ENCODE data around the gene GAPT.
A peak's percentile ranks its signal among the peaks of the same experiment; 100 is the strongest.

Gene GAPT

GRCh38 chr5:58451732-58452565, 39.3 kb upstream of the GAPT start:
- TF ChIP-seq BACH2 (CRISPR knock-in tag; IDR thresholded peaks at IDR 0.05; ENCODE audit: borderline replicate concordance) (no peak), ZNF565 (CRISPR knock-in tag; conservative IDR thresholded peaks at IDR 0.05; ENCODE audit: low read depth) (no peak), CSDC2 (CRISPR knock-in tag; IDR thresholded peaks at IDR 0.05) (no peak; the same call in 1 of the 2 replicates), TOX (CRISPR knock-in tag; IDR thresholded peaks at IDR 0.05; ENCODE audit: borderline replicate concordance) (no peak; the same call in none of the 2 replicates), ZFP30 (CRISPR knock-in tag; IDR thresholded peaks at IDR 0.05) (no peak; the same call in 1 of the 2 replicates), SNAI2 (CRISPR knock-in tag; IDR thresholded peaks at IDR 0.05) (no peak), TSHZ2 (CRISPR knock-in tag; IDR thresholded peaks at IDR 0.05) (no peak), ZC3H10 (CRISPR knock-in tag; IDR thresholded peaks at IDR 0.05) (peak; percentile 52), ISL1 (CRISPR knock-in tag; IDR thresholded peaks at IDR 0.05) (peak; percentile 12; the same call in 1 of the 2 replicates), ZNF70 (CRISPR knock-in tag; IDR thresholded peaks at IDR 0.05) (no peak), OSR1 (CRISPR knock-in tag; IDR thresholded peaks at IDR 0.05) (no peak), ARNTL (CRISPR knock-in tag; IDR thresholded peaks at IDR 0.05; ENCODE audit: borderline replicate concordance, low read depth) (peak; percentile 62; the same call in 1 of the 2 replicates), ZFP3 (CRISPR knock-in tag; IDR thresholded peaks at IDR 0.05) (no peak), GLIS3 (CRISPR knock-in tag; IDR thresholded peaks at IDR 0.05) (peak; percentile 87), TCF4 (CRISPR knock-in tag; IDR thresholded peaks at IDR 0.05; ENCODE audit: borderline replicate concordance) (peak; percentile 17; the same call in 1 of the 2 replicates), ZNF8 (CRISPR knock-in tag; IDR thresholded peaks at IDR 0.05) (no peak), PPARA (CRISPR knock-in tag; IDR thresholded peaks at IDR 0.05; ENCODE audit: borderline replicate concordance) (no peak), POU6F1 (CRISPR knock-in tag; IDR thresholded peaks at IDR 0.05; ENCODE audit: borderline replicate concordance, low read depth) (0 out of 2 replicates have a peak, but pooled peaks have one; percentile 89), RARB (CRISPR knock-in tag; IDR thresholded peaks at IDR 0.05) (peak; percentile 91; the same call in 1 of the 2 replicates), ESRRG (CRISPR knock-in tag; IDR thresholded peaks at IDR 0.05) (0 out of 2 replicates have a peak, but pooled peaks have one; percentile 21)
- TF ChIP-seq, protein P1, sequence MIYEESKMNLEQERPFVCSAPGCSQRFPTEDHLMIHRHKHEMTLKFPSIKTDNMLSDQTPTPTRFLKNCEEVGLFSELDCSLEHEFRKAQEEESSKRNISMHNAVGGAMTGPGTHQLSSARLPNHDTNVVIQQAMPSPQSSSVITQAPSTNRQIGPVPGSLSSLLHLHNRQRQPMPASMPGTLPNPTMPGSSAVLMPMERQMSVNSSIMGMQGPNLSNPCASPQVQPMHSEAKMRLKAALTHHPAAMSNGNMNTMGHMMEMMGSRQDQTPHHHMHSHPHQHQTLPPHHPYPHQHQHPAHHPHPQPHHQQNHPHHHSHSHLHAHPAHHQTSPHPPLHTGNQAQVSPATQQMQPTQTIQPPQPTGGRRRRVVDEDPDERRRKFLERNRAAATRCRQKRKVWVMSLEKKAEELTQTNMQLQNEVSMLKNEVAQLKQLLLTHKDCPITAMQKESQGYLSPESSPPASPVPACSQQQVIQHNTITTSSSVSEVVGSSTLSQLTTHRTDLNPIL (CRISPR knock-in tag; IDR thresholded peaks at IDR 0.05; ENCODE audit: low read depth): no peak; the same call in 1 of the 2 replicates
- TF ChIP-seq, protein P2, sequence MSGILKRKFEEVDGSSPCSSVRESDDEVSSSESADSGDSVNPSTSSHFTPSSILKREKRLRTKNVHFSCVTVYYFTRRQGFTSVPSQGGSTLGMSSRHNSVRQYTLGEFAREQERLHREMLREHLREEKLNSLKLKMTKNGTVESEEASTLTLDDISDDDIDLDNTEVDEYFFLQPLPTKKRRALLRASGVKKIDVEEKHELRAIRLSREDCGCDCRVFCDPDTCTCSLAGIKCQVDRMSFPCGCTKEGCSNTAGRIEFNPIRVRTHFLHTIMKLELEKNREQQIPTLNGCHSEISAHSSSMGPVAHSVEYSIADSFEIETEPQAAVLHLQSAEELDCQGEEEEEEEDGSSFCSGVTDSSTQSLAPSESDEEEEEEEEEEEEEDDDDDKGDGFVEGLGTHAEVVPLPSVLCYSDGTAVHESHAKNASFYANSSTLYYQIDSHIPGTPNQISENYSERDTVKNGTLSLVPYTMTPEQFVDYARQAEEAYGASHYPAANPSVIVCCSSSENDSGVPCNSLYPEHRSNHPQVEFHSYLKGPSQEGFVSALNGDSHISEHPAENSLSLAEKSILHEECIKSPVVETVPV (CRISPR knock-in tag; IDR thresholded peaks at IDR 0.05): peak; percentile 15; the same call in 1 of the 2 replicates
- TF ChIP-seq, protein P3, sequence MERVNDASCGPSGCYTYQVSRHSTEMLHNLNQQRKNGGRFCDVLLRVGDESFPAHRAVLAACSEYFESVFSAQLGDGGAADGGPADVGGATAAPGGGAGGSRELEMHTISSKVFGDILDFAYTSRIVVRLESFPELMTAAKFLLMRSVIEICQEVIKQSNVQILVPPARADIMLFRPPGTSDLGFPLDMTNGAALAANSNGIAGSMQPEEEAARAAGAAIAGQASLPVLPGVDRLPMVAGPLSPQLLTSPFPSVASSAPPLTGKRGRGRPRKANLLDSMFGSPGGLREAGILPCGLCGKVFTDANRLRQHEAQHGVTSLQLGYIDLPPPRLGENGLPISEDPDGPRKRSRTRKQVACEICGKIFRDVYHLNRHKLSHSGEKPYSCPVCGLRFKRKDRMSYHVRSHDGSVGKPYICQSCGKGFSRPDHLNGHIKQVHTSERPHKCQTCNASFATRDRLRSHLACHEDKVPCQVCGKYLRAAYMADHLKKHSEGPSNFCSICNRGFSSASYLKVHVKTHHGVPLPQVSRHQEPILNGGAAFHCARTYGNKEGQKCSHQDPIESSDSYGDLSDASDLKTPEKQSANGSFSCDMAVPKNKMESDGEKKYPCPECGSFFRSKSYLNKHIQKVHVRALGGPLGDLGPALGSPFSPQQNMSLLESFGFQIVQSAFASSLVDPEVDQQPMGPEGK (CRISPR knock-in tag; IDR thresholded peaks at IDR 0.05; ENCODE audit: borderline replicate concordance): peak; percentile 77; the same call in 1 of the 2 replicates
- peak; percentile 20 for ATAC-seq
